Hindlimb muscle (tissue), 1 donor: ENCODE results near the gene CENPX. TPM values are rescaled to one million over a fixed set of nuclear protein-coding genes. Genes with fewer than 3 reads are reported as not detected.

Source experiments
- DNase-seq: peaks from one replicate; pipeline ENCODE4 v3.0.0-alpha.2; 2013
- polyA plus RNA-seq: library from polyadenylated mRNA; unstranded; fragments of 120-200 nt; gene quantifications from one replicate; pipeline ENCODE4 v1.2.1, GENCODE V29; 2013; ENCODE audit not compliant: insufficient read length

CENPX gene
- polyA plus RNA-seq, 1 donor, result 36.0 TPM

GRCh38 chr17:81978524-81979298 is 44.0 kb downstream of the CENPX start:
- no peak for DNase-seq

GRCh38 chr17:81977211-81977808 is 45.4 kb downstream of the CENPX start, which contains the start of gene ASPSCR1:
Gene ASPSCR1, plus strand, starts transcription at chr17:81977629. Its CDS starts 18 bp downstream, at chr17:81977647.
- peak; percentile 95 for DNase-seq

GRCh38 chr17:81976332-81977210 is 46.1 kb downstream of the CENPX start:
- DNase-seq, result no peak

- no peak for DNase-seq
These were observed 49.2 kb downstream of the CENPX start for GRCh38 chr17:81973432-81973831.

- no peak for DNase-seq
These were observed 53.5 kb downstream of the CENPX start for GRCh38 chr17:81968850-81969812.

Other genes starting within 250 kb of the CENPX start
- gene GCGR, start 218.7 kb downstream of the CENPX start, polyA plus RNA-seq, result not detected
- gene MCRIP1, start 189.6 kb downstream of the CENPX start, polyA plus RNA-seq, result 135 TPM
- 52.6 TPM for gene PPP1R27, start 187.8 kb downstream of the CENPX start, polyA plus RNA-seq
- gene P4HB, start 162.3 kb downstream of the CENPX start, polyA plus RNA-seq, result 366 TPM
- 166 TPM for gene ARHGDIA, start 151.5 kb downstream of the CENPX start, polyA plus RNA-seq
- gene ALYREF, start 131.3 kb downstream of the CENPX start, polyA plus RNA-seq, result 57.6 TPM
- gene ANAPC11, start 131.2 kb downstream of the CENPX start, polyA plus RNA-seq, result 116 TPM
- gene NPB, start 120.6 kb downstream of the CENPX start, polyA plus RNA-seq, result 0.96 TPM
- 11.5 TPM for gene PCYT2, start 111.5 kb downstream of the CENPX start, polyA plus RNA-seq
- gene SIRT7, start 104.7 kb downstream of the CENPX start, polyA plus RNA-seq, result 9.3 TPM
- 16.3 TPM for gene MAFG, start 95.1 kb downstream of the CENPX start, polyA plus RNA-seq
- 56.7 TPM for gene PYCR1, start 85.6 kb downstream of the CENPX start, polyA plus RNA-seq
- gene MYADML2, start 75.6 kb downstream of the CENPX start, polyA plus RNA-seq, result 25.0 TPM
- gene NOTUM, start 61.7 kb downstream of the CENPX start, polyA plus RNA-seq, result 4.4 TPM
- 30.0 TPM for gene ASPSCR1, start 45.2 kb downstream of the CENPX start, polyA plus RNA-seq
- gene LRRC45, start 427 bp upstream of the CENPX start, polyA plus RNA-seq, result 10.6 TPM
- 7.1 TPM for gene RAC3, start 8.8 kb upstream of the CENPX start, polyA plus RNA-seq
- gene DCXR, start 14.8 kb upstream of the CENPX start, polyA plus RNA-seq, result 31.5 TPM
- gene RFNG, start 28.9 kb upstream of the CENPX start, polyA plus RNA-seq, result 34.8 TPM
- gene GPS1, start 29.0 kb upstream of the CENPX start, polyA plus RNA-seq, result 84.4 TPM
- gene DUS1L, start 42.9 kb upstream of the CENPX start, polyA plus RNA-seq, result 63.4 TPM
- 34.7 TPM for gene FASN, start 75.4 kb upstream of the CENPX start, polyA plus RNA-seq
- gene CCDC57, start 190.0 kb upstream of the CENPX start, polyA plus RNA-seq, result 29.9 TPM
- gene SLC16A3, start 206.2 kb upstream of the CENPX start, polyA plus RNA-seq, result 34.8 TPM